RWPE2 (cell line): Measurements from ENCODE around the gene RABEPK.
"Not testable (repeated sequence)": the region's sequence is repeated elsewhere in the genome, so short reads cannot be mapped to it uniquely, and the experiment has no call there.

Source experiments
- ATAC-seq: fragments of 200-7000 bp; cut with Tn5 transposase; 3 replicates; pipeline ENCODE4 v1.9.1; 2021; ENCODE audit warnings: low read depth
- DNase-seq: peaks from one replicate; pipeline ENCODE4 v3.0.0-alpha.2; 2020; ENCODE audit warnings: low spot score
- H3K27ac ChIP-seq: fragments of 450-650 bp; 2 replicates; pipeline ENCODE4 v1.5.1; 2017; ENCODE audit warnings: mild to moderate bottlenecking; ENCODE audit not compliant: poor library complexity, severe bottlenecking
- H3K27me3 ChIP-seq: fragments of 250-450 bp; sonication (Bioruptor Pico); 2 replicates; pipeline ENCODE4 v1.5.1; 2021; ENCODE audit warnings: mild to moderate bottlenecking, moderate library complexity; ENCODE audit not compliant: insufficient read depth, poor library complexity, severe bottlenecking
- H3K36me3 ChIP-seq: fragments of 250-450 bp; sonication (Bioruptor Pico); 2 replicates; pipeline ENCODE4 v1.5.1; 2020; ENCODE audit warnings: low read depth, mild to moderate bottlenecking, moderate library complexity
- H3K4me1 ChIP-seq: fragments of 250-450 bp; sonication (Bioruptor Pico); 2 replicates; pipeline ENCODE4 v1.5.1; 2021; ENCODE audit warnings: mild to moderate bottlenecking, moderate library complexity; ENCODE audit not compliant: insufficient read depth, poor library complexity, severe bottlenecking
- H3K4me3 ChIP-seq: fragments of 250-450 bp; sonication (Bioruptor Pico); 2 replicates; pipeline ENCODE4 v1.5.1; 2021; ENCODE audit warnings: mild to moderate bottlenecking, moderate library complexity; ENCODE audit not compliant: severe bottlenecking
- H3K9me3 ChIP-seq: fragments of 250-450 bp; sonication (Bioruptor Pico); 2 replicates; pipeline ENCODE4 v1.5.1; 2021; ENCODE audit warnings: mild to moderate bottlenecking, moderate library complexity; ENCODE audit not compliant: severe bottlenecking
- CTCF ChIP-seq: fragments of 450-650 bp; IDR thresholded peaks from one replicate; pipeline ENCODE4 v1.5.1; 2017; ENCODE audit warnings: mild to moderate bottlenecking, moderate library complexity; ENCODE audit not compliant: poor library complexity, severe bottlenecking

Gene RABEPK

GRCh38 chr9:125202846-125203618, 2.7 kb downstream of the RABEPK start:
- no peak for DNase-seq
- Histone ChIP-seq H3K27me3 (no peaks in the 10 kb centered on the region), H3K4me1 (no peaks in the 10 kb centered on the region), H3K36me3 (peaks cover 30% of the 10 kb centered on the region), H3K9me3 (no peaks in the 10 kb centered on the region), H3K27ac (no peak overlapping the region), H3K4me3 (no peak overlapping the region)
- no peak for ATAC-seq
- no peak for TF ChIP-seq CTCF

- no peaks in the 10 kb centered on the region for H3K9me3 ChIP-seq
- DNase-seq = no peak
- H3K4me1 ChIP-seq = no peaks in the 10 kb centered on the region
- no peak overlapping the region for H3K4me3 ChIP-seq
- ATAC-seq = no peak
- H3K27me3 ChIP-seq = no peaks in the 10 kb centered on the region
- H3K27ac ChIP-seq = no peak overlapping the region
- peaks cover 40% of the 10 kb centered on the region for H3K36me3 ChIP-seq
- TF ChIP-seq CTCF = no peak
Measured at GRCh38 chr9:125204477-125204876, 4.1 kb downstream of the RABEPK start.

- DNase-seq = no peak
- H3K27ac ChIP-seq = no peak overlapping the region
- peaks cover 49% of the 10 kb centered on the region for H3K36me3 ChIP-seq
- no peaks in the 10 kb centered on the region for H3K27me3 ChIP-seq
- TF ChIP-seq CTCF = no peak
- no peaks in the 10 kb centered on the region for H3K4me1 ChIP-seq
- no peak for ATAC-seq
- no peaks in the 10 kb centered on the region for H3K9me3 ChIP-seq
- no peak overlapping the region for H3K4me3 ChIP-seq
Measured at GRCh38 chr9:125214186-125214585, 13.8 kb downstream of the RABEPK start.

- ATAC-seq (no peak), DNase-seq (no peak)
- Histone ChIP-seq H3K27me3 (no peaks in the 10 kb centered on the region), H3K4me1 (no peaks in the 10 kb centered on the region), H3K4me3 (no peak overlapping the region), H3K36me3 (peaks cover 31% of the 10 kb centered on the region), H3K9me3 (no peaks in the 10 kb centered on the region), H3K27ac (no peak overlapping the region)
- no peak for TF ChIP-seq CTCF
Measured at GRCh38 chr9:125218621-125219020, 18.3 kb downstream of the RABEPK start.

- DNase-seq, H3K9me3 ChIP-seq, H3K27me3 ChIP-seq, ATAC-seq, H3K4me3 ChIP-seq, H3K27ac ChIP-seq, H3K4me1 ChIP-seq: not testable (repeated sequence)
- H3K36me3 ChIP-seq = peaks cover 24% of the 10 kb centered on the region
Measured at GRCh38 chr9:125224858-125225257, 24.5 kb downstream of the RABEPK start.
